ENCODE results near the gene CCDC28B.
A peak's percentile ranks its signal among the peaks of the same experiment; 100 is the strongest.
"Not testable (repeated sequence)": the region's sequence is repeated elsewhere in the genome, so short reads cannot be mapped to it uniquely, and the experiment has no call there.

Gene CCDC28B

GRCh38 chr1:32200226-32201010, at the start of gene CCDC28B:
Gene CCDC28B, plus strand, starts transcription at chr1:32200595. Its CDS starts 1,341 bp downstream, at chr1:32201936.
- H3K4me3 ChIP-seq (ENCODE audit: low read depth, low read length): peak within 1 kb of the TSS; percentile 68

GRCh38 chr1:32150847-32151246, 49.5 kb upstream of the CCDC28B start:
- H3K4me3 ChIP-seq (ENCODE audit: low read depth, low read length): no peak overlapping the region
- no peak for DNase-seq (ENCODE audit: low read depth)

More at GRCh38 chr1:32200226-32201010, at the start of gene CCDC28B:
- DNase-seq (ENCODE audit: low read depth): peak; percentile 70

DNA sequence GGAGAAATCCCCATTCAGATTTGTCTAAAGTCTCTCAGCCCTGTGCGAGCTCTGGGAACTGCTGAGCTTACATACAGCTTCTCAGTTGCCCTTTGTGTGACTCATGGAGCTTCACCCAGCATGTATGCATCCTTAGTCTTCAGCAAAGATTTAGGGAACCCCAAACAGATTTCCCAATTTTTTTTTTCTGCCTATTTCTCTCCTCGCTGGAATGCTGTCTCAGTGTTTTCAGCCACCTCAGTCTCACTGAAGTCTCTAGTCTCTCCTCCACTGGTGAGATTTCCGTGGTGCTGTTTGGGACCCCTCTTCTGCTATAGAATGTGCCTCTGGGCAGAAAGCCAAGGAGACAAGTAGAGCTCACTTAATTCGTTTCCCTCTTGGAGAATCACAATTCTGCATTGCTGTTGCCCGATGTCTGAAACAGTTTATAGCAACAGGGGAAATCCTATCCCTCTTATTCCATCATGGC, 49.0 kb upstream of the CCDC28B start:
- peak; percentile 64 for DNase-seq (ENCODE audit: low read depth)
- no peak overlapping the region for H3K4me3 ChIP-seq (ENCODE audit: low read depth, low read length)

DNA sequence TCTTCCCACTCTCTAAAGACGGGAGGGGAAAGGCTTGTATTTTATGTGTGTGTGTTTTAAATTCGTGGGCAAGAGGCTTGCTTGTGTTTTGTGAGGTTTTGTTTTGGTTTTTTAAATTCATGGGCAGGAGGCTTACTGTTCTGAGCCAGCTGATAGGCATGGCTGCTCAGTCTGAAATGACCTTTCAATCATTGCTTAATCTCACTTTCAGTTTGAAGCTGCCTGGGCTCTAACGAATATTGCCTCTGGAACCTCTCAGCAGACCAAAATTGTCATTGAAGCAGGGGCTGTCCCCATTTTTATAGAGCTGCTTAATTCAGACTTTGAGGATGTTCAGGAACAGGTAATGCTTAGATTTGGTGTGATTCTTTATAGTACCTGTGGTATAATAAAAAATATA, 41.2 kb upstream of the CCDC28B start:
- H3K4me3 ChIP-seq (ENCODE audit: low read depth, low read length): no peak overlapping the region
- DNase-seq (ENCODE audit: low read depth): no peak

DNA sequence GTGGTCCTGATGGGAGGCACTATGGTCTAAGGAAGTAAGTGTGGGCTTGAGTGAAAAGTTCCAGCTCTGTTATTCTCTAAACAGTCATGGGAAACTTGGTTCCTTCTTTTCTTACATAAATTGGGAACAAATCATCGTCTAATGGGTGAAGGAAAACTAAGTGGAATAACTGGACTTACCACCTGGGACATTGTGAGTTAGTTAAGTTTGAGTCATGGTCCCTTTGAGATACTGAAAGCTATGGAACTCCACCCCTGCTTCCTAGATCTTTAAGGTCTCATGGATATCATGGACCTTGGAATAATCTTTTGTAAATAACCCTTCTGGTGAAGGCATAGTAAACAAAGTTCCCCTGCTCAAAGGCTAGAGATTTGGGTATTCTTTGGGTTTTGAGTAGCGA, 37.0 kb upstream of the CCDC28B start:
- no peak for DNase-seq (ENCODE audit: low read depth)
- H3K4me3 ChIP-seq (ENCODE audit: low read depth, low read length): no peak overlapping the region

GRCh38 chr1:32165633-32166032, 34.8 kb upstream of the CCDC28B start:
- not testable (repeated sequence) for DNase-seq (ENCODE audit: low read depth); H3K4me3 ChIP-seq (ENCODE audit: low read depth, low read length)

- H3K4me3 ChIP-seq (ENCODE audit: low read depth, low read length): no peak overlapping the region
- no peak for DNase-seq (ENCODE audit: low read depth)
Measured at GRCh38 chr1:32170991-32171390, 29.4 kb upstream of the CCDC28B start.

DNA sequence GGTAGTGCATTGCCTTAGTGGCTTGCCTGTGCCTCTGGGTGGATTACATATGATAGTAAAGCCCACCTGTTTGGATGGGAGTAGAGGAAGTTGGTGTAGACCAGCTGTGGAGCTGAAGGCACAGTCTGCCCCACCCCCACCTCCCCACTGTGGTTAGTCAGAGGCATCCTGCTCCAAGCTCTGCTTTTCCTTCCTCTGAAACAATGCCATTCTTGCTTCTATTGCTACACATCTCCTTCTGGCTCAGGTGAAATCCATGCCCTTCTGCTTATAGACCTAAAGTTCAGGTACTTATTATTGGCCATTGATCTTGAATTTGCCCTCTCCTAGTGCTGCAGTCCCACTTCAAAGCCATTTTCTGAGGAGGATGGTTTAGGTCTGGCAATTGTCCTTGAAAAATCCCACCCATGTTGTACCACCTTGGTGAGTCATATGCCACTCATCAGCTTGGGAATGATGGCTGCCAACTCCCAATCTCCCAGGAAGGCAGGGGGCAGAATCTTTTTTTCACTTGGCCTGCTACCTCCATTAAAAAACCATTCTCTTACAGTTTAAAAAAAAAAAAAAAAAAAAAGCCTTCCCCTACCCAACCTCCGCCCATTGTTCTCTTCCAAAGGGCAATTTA, 27.7 kb upstream of the CCDC28B start:
- DNase-seq (ENCODE audit: low read depth): no peak
- no peak overlapping the region for H3K4me3 ChIP-seq (ENCODE audit: low read depth, low read length)

GRCh38 chr1:32178380-32179192, 21.8 kb upstream of the CCDC28B start:
- no peak overlapping the region for H3K4me3 ChIP-seq (ENCODE audit: low read depth, low read length)
- DNase-seq (ENCODE audit: low read depth): no peak

GRCh38 chr1:32179193-32179442, 21.3 kb upstream of the CCDC28B start:
- peak overlapping the region; percentile 62 for H3K4me3 ChIP-seq (ENCODE audit: low read depth, low read length)
- no peak for DNase-seq (ENCODE audit: low read depth)

- H3K4me3 ChIP-seq (ENCODE audit: low read depth, low read length): peak within 1 kb of the TSS; percentile 62
- DNase-seq (ENCODE audit: low read depth): peak; percentile 75
Measured at GRCh38 chr1:32179443-32180185, 20.8 kb upstream of the CCDC28B start, which contains the start of gene TXLNA. Gene TXLNA, plus strand, starts transcription at chr1:32179675. Its CDS starts 671 bp downstream, at chr1:32180346.

- no peak for DNase-seq (ENCODE audit: low read depth)
- peak overlapping the region; percentile 62 for H3K4me3 ChIP-seq (ENCODE audit: low read depth, low read length)
Measured at GRCh38 chr1:32180186-32181060, 20.0 kb upstream of the CCDC28B start.

- peak overlapping the region; percentile 62 for H3K4me3 ChIP-seq (ENCODE audit: low read depth, low read length)
- DNase-seq (ENCODE audit: low read depth): no peak
Measured at GRCh38 chr1:32181065-32181464, 19.3 kb upstream of the CCDC28B start.

GRCh38 chr1:32181563-32181962, 18.8 kb upstream of the CCDC28B start:
- no peak for DNase-seq (ENCODE audit: low read depth)
- peak overlapping the region; percentile 62 for H3K4me3 ChIP-seq (ENCODE audit: low read depth, low read length)

DNA sequence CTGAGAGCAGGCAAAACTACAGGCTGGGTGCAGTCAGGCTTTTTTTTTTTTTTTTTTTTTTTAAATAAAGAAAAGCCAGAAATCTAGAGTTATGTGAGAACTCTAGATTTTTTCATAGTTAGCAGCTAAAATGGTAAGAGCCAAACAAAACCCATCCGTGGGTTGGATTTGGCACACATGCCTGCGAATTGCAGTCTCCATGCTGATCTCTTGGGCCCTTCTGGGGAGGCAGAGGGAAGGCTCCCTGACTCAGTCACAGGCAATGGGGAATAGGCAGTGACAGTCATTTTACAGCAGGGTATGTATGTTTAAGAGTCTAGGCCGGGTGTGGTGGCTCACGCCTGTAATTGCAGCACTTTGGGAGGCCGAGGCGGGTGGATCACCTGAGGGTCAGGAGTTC, 18.3 kb upstream of the CCDC28B start:
- peak overlapping the region; percentile 62 for H3K4me3 ChIP-seq (ENCODE audit: low read depth, low read length)
- no peak for DNase-seq (ENCODE audit: low read depth)

DNA sequence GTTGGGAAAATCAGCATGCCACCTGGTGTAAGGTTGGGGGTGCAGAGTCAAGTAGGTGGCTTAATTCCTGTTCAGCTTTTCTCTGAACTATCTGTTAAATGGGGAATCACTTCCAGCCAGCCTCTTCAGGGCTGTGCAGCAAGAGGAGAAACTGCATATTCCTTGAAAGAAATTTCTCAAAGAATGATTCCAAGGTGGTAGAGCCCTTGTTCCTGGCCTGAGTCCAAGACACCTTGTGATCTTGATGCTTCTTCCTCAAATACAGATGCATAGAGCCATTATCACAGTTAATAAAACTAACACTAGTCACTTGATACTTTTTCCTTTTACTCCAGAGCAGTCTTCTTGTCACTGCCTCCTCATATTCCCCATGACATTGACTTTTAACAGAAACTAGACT, 15.7 kb upstream of the CCDC28B start:
- H3K4me3 ChIP-seq (ENCODE audit: low read depth, low read length): no peak overlapping the region
- no peak for DNase-seq (ENCODE audit: low read depth)

DNA sequence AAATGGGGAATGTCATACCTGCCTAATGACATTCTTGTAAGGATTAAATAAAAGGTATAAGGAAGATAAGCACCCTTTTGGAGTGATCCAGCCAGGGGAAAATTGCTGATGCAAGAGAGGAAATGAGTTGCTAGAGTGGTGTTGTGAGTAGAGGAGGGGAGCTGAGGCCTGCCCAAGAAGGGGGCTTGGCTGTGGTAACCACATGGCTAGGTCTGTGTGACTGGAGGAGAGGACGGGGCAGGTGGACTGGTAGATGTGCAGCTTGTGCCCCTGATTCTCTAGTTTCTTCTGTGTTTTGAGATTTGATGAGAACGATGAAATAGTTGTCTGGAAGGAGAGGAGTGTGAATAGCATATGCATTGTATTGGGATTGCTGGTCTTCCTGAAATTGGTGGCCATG, 14.3 kb upstream of the CCDC28B start:
- no peak overlapping the region for H3K4me3 ChIP-seq (ENCODE audit: low read depth, low read length)
- DNase-seq (ENCODE audit: low read depth): no peak

DNA sequence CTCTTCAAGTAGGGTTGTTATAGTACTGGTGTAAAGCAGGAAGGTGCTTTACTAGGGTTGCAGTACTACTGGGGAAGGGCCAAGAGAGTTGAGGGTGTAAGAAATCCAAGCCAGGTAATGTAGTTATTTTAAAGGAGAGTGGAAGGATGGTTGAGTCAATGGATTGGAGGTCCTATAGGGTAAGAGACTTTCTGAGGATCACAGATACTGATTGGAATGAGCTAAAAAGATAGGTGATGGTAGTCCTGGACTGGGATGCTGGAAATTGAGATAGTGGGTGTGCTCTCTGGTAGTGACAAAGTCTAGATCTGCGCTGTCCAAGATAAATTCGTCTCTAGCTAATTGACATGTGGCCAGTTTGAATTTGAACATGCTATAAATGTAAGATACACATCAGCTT, 13.9 kb upstream of the CCDC28B start:
- no peak overlapping the region for H3K4me3 ChIP-seq (ENCODE audit: low read depth, low read length)
- no peak for DNase-seq (ENCODE audit: low read depth)

DNA sequence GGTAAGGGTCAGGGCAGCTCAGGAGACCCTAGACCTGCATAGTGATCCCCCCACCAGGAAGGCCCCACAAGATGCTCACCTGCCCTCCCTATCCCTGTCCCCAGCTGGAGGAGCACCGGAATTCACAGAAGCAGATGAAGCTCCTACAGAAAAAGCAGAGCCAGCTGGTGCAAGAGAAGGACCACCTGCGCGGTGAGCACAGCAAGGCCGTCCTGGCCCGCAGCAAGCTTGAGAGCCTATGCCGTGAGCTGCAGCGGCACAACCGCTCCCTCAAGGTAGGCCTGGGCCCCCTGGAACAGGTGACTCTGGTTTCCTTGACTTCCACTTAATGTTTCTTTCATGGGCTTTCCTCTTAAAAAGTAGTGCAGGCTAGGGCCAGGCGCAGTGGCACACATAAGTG, 12.5 kb upstream of the CCDC28B start:
- DNase-seq (ENCODE audit: low read depth): no peak
- H3K4me3 ChIP-seq (ENCODE audit: low read depth, low read length): no peak overlapping the region
